HG03095 (cell line): Measurements from ENCODE around the gene NEO1.
"Not testable (repeated sequence)": the region's sequence is repeated elsewhere in the genome, so short reads cannot be mapped to it uniquely, and the experiment has no call there.

Experiments
- ATAC-seq: cut with Tn5 transposase; IDR thresholded peaks from one replicate; pipeline ENCODE4 v1.9.1; 2021; ENCODE audit warnings: moderate library complexity; ENCODE audit not compliant: unreplicated experiment

Gene NEO1

DNA sequence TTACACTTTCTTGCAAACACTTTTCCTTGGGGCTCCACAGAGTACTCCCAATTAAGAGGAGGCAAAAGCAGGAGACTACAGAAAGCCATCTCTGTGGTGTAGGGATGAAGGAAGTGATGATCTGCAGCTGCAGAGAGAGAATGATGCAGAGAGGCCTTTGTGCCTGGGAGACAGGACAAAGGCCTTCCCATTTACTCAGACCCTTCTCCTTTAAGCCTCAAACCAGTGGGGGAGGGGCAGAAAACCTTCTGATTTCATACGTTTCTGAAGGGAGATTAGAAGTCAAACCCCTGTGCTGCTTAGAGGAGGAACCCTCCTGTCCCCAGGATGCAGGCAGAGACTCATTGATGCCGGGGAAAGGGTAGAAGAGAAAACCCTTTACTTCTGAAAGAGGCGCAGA lies 130.8 kb downstream of the NEO1 start:
- ATAC-seq: no peak

DNA sequence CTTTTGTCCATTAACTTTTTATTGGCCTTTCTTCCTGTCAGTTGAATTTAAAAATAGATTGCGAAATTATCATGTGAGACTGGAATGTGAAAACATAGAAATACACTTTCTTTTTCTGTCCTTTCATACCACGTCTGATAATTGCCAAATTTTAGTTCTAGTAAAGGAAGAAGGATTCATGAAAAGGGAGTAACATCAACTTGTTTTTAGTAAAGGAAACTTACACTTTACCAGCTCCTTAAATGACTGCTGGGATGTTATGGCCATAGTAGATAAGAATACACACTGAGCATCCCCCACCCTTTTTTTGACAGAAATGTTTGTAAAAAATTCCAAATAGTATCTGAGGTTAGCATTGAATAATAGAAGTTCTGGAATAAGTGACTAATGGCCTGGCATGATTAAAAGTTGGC lies 137.9 kb downstream of the NEO1 start:
- ATAC-seq: no peak

DNA sequence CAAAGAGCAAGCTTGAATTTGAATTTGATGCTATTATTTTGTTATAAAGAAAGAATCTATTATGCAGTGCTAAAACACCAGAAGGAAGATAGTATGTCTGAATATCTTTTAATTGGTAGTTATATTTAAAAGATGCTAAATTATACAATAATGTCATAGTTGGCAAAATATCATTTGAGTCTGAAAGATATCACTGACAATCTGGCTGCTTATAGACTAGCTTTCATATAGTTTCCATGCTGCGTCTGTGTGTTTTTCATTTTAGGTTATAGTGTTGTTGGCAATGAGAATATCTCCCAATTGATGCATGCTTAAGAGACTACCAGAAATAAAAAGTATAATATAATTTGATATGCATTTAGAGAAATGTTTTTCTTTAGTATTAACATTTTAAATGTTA lies 142.9 kb downstream of the NEO1 start:
- ATAC-seq: no peak

DNA sequence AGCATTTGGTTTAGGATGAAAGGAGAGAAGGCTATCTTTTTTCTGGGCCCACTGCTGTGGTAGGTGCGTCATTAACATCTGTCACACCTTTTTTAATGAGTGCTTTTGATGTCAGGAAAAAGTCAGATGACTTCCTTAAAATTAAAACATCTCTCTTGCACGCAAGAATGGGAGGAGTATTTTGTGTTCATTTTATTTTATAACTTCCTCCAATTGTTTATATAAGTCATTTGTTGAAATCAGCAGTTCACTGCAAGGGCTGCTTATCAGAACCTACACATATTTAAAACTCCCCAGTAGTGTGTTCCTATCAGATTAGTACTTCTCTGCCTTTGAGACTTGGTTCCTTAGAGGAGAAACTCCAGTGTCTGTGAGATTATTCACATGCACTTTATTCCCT lies 143.8 kb downstream of the NEO1 start:
- no peak for ATAC-seq

DNA sequence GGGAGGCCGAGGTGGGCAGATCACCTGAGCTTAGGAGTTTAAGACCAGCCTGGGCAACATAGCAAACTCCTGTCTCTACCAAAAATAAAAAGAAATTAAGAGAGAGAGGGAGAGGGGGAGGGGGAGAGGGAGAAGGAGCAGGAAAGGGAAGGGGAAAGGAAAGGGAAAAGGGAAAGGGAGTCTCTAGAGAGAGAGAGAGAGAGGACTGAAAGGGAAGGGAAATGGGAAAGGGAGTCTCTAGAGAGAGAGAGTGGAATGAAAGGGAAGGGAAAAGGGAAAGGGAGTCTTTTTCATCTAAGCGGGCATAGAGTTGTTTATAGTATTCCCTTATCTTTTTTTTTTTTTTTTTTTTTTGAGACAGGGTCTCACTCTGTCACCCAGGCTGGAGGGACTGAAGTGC lies 148.1 kb downstream of the NEO1 start:
- ATAC-seq: no peak

DNA sequence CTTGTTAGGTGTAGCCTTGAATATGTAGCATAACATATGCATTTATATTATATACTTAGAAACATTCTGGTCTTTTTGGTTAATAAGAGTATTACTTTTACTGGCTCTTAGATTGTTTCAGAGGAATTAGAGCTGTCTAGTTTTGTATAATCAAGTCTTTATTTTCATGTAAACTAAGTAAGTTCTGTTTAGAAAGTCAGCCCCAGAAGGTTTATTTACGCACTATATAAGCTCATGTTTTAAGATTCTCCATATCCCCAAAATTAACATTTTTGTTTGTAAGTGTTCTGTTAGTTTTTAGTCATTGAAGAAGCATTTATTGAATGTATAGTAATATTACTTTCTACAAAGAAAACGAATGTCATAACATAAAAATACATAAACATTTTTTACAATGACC lies 158.4 kb downstream of the NEO1 start:
- ATAC-seq: no peak

DNA sequence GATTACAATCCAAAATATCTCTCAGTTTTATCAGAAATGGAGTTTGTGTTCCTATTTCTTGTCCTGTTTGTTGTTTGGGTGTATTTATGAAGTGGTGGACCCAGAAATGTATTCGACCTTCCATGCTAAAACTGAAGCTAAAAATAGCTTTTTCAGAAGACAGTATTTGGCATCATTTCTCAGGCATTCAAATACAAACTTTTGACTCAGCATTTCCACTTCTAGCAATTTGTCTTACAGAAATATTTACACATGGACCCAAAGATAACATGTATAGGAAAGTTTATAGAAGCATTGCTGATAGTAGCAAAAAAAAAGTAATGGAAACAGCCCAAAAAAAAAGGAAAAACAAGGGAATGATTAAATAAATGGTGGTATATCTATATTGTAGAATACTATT lies 160.2 kb downstream of the NEO1 start:
- ATAC-seq: no peak

DNA sequence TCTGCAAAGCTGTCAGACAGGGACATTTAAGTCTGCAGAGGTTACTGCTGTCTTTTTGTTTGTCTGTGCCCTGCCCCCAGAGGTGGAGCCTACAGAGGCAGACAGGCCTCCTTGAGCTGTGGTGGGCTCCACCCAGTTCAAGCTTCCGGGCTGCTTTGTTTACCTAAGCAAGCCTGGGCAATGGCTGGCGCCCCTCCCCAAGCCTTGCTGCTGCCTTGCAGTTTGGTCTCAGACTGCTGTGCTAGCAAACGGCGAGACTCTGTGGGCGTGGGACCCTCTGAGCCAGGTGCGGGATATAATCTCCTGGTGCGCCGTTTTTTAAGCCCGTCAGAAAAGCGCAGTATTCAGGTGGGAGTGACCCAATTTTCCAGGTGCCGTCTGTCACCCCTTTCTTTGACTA lies 169.2 kb downstream of the NEO1 start:
- not testable (repeated sequence) for ATAC-seq

DNA sequence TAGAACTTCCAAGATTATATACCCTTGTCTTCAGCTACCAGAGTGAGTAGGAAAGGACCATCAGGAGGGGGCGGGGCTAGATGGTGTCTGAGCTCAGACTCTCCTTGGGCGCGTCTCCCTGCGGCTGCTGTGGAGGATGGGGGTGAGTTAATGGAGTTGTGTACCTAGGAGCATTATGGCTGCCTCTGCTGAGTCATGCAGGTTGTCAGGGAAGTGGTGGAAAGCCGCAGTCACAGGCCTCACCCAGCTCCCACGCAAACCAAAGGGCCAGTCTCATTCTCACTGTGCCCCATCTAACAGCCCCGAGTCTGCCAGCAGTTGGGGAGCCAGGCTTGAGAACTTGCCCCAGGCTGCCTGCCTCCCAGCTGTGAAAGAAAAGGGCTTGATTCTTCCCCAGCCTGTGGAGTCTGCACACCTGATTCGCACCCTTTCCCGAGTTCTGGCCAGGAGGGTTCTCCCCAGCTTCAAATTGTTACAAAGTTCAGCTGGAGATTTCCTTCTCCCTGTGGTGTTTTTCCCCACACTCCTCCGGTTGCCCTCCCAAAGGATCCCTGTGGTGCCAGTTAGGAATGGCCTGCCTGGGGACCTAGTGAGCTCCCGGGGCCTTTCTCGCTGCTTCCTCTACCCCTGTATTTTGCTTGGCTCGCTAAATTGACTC lies 173.2 kb downstream of the NEO1 start:
- no peak for ATAC-seq

DNA sequence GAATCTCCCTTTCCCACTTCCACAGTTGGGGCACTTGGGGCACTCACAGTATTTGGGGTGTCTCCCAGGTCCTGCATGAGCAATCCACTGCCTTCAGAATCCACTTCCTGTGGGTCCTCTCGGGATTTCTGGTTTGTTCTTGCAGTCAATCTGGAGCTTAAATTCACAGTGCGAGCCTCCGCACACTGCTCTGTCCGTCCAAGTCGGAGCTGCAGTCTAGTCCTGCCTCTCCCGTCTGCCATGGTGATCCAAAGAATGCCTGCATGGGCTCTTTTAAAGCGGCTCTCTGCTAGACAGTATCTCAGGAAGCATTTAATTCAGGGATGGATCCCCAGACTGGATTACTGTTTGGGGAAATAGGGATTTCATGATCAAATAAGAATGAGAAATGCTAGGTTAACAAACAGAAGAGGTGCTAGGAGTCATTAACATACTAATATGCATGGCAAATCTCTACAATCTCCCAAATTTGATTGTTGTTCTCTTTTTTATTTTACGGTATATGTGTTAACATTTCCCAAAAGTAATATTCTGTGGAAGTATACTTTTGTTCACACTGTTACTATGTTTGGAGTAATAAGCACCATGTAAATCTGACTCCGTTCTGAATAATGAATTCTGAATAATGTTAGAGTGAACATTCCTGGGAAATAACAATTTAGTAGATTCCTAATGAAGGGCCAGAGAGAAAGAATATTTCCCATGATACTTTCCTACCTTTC lies 174.0 kb downstream of the NEO1 start:
- ATAC-seq: no peak

DNA sequence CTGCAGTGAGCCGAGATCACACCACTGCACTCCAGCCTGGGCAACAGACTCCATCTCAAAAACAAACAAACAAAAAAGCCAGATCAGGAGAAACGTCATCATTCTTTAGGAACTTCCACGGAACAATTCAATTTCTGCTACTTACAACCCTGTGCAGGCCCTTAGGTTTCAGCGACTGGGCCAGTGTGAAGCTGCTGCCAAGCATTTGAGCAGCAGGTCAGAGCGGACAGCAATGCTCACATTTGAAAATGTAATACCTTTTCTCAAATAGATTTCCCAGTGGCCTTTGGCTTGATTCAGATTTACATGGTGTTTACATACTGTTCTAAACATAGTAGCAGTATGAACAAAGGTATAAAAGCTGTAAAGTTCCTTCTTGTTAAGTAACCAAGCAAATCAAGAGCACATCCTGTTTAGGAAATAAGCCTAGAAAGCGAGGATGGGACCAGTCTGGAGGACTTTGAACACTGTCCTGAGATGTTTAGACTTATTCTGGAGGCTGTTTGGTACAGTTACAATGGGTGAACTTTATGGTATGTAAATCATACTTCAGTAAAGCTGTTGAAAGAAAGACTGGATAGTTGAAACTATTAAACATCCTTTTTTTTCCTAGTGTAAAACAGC lies 175.3 kb downstream of the NEO1 start:
- no peak for ATAC-seq

DNA sequence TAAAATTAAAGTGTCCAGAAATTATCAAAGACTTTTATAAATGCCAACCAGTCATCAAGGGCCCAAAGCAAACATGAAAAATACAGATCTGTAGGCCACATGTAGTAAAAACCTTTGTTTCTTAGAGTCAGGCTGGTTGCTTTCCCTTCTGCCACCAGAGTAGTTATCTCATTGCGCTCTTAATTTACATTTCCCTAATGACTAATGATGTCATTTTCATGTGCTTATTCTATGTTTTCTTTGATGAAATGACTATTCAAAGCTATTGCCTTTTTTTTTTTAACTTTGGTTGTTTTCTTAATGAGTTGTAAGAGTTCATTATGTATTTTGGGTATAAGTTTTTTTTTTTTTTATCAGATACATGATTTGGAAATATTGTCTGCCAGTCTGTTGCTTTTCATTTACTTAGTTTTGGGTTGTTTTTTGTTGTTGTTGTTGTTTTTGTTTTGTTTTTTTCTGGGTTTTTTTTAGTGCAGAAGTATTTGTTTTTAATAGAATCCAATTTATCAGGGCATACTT lies 175.9 kb downstream of the NEO1 start:
- no peak for ATAC-seq

DNA sequence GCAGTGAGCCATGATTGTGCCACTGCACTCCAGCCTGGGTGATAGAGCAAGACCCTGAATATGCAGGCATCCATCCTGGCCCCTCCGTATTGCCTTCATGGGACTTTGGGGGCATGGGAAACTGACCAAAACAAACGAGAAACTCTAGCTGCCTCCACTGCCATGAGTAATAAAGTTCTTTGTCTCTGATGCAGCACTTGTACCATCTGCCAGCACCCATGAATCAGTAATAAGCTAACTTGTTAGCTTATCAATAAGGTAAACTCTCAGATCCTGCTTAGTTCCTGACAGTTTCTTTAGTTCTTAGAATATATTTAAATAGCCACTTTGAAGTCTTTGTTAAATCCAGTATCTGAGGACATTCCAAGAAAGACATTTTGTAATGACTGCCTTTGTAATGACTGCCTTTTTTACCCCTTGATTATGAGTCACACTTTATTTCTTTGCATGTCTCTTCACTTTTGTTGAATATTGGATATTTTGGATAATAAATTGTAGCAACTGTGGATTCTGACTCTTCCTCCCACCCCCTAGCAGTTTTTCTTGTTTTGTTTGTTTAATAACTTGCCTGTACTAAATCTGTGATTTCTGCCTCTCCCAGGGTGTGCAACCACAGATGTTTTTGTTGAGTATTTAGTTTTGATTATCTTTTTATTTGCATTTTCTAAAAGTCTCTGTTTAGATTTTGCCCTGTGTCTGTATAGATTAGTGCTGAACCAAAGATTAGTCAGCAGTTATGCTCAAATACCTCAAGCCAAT lies 179.6 kb downstream of the NEO1 start:
- no peak for ATAC-seq

DNA sequence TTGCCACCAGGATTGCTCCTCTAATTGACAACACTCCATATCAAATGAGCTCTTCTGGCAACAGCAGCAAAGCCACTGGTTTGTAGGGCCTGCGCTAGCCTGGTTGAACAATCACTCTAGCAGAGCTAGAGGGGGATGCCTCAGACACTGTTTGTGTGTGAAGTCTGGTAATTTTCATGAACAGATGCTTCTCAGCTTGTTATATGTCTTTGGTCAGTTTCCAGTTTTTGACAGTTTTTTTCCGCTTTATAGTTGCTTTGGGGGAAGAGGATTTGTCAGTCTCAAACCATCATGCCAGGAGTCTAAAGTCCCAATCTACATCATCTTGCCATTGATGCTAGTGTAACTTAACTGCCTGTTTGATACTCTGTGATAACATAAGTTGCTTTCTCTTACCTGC lies 180.5 kb downstream of the NEO1 start:
- ATAC-seq: no peak

DNA sequence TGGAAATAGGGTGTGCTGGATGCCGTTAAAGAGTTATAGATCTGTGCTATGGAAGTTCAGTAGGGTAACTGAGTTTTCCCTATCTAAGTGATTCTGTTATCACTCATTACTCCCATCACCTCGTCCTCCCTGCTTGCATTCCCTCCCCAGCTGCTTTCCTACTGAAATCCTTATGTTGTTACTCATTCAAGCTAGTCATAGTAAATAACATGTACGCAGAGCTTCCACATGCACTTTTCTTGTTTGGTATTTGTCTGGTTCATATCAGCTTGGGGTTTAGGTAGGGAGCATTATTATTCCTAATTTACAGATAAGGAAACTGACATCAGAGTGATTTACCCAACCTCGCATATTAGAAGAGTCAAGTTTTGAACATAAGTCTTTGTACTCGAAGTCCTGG lies 181.4 kb downstream of the NEO1 start:
- no peak for ATAC-seq

DNA sequence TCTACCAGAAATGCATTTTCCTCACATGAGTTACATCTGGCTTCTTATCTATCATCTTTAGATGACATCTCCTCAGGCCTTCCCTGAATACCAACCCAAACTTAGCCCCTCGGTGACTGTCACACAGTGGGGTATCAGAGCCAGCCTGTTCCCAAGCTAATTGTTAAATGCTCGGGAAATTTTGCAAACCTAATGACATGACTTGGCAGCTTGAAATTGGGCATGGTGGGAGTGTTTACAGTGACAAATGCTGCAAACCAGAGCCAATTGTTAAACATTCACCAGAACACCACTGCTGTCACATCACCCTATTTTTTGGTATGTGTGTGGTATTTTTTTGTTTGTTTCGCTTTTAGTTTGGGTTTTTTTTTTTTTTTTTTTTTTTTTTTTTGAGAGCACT lies 185.6 kb downstream of the NEO1 start:
- ATAC-seq: no peak

DNA sequence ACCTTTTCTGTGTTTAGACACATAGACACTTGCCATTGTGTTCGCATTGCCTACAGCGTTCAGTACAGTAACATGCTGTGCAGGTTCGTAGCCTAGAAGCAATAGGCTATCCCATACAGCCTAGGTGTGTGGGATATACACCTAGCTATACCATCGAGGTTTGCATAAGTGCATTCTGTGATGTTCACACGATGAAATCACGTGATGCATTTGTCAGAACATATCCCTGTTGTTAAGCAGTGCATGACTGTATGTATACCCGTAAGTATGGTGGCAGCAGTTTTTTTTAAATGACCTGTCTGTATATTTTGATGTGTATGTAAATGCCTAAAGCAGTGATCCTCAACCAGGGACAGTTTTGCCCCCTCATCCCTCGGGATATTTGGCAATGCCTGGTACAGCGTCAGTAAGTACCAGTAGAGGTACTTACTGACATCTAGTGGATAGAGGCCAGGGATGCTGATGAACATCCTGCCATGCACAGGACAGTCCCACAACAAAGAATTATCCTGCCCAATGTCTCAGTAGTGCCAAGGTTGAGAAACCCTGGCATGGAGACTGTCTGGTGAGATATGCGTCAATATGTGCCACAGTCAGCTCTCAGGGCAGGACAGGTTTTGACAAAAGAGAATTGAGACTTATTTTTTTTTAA lies 187.4 kb downstream of the NEO1 start:
- ATAC-seq: no peak

DNA sequence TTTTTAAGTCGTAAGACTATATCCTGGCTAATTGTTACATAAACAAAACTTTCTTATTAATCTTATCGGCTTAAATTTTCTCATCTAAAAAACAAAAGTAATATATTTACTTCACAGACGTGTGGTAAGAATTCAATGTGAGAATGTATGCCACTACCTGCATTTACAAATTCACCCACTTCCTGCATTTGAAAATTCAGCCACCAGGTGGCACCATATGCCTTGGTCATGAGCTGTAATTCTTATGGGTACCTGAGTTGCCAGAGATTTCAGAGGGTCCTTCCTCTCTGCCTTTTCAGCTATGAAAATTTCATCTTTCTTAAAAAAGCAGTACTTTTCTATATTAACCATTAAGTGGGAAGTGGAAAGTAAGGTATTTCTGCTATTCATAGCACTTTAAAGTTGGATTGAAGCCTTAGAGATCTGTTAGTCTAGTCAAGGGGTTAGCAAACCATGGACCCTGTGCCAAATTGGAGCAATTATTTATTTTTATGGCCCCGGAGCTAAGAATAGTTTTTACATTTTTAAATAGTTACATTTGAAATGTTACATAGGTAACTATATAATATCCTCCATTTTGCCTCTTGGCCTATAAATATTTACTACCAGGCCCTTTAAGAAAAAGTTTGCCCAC lies 188.7 kb downstream of the NEO1 start:
- no peak for ATAC-seq

DNA sequence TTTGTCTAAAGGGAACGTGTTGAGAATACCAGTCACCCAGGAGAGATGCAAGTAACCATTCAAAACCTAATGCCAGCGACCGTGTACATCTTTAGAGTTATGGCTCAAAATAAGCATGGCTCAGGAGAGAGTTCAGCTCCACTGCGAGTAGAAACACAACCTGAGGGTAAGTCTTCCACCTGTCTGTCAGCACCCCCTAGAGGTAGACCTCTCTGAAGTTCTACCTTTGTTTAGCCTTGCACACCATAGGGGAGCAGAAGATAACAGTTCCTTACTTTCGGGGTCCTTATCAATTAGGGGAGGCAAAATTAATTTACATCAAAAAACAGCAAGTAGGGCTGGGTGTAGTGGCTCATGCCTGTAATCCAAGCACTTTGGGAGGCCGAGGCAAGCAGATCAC lies 192.1 kb downstream of the NEO1 start:
- ATAC-seq: no peak

DNA sequence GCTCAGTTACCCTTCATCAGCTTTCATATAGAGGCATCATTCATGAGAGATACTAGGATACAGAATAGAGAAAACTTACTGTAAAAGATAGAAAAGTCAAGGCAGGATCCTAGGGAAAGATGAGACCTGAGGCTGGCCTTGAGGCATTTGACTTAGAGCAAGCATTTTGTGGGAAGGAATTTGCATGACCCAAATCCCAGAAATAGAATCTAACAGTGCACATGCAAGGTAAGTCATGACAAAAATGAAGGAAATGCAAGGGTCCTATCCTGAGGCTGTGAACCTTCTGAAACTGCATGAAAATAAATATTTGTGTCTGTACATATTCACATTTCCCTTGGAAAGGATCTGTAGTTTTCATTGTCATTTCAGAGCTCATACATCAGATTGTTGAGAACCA lies 194.2 kb downstream of the NEO1 start:
- ATAC-seq: no peak

DNA sequence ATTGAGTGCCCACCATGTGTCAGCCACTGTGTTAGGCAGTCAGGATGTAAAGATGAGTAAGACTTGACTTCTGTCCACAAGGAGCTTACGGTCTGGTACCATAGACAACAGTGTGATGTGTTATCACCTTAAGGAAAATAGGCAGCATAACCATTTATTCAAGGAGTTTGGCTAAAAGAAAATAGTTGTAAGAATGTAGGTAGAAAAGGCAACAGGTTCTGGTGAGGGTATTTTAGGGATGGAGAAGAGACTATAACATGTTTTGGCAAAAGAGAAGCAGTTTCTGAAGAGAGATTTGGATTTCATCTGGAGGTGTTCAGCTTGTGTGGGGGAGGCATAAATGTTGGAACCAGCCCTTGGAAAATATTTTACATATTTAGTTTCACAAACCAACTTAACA lies 194.6 kb downstream of the NEO1 start:
- ATAC-seq: no peak
